ENCODE data around the gene GAL3ST2.
"Not testable (repeated sequence)": the region's sequence is repeated elsewhere in the genome, so short reads cannot be mapped to it uniquely, and the experiment has no call there.

Gene GAL3ST2

GRCh38 chr2:241739651-241740050, 37.0 kb upstream of the GAL3ST2 start:
- CTCF ChIA-PET: interaction anchor here (1.1 to 1.3 kb wide), 2 partner anchors 47 to 139 kb away, joined by 3 to 5 read pairs; no protein-coding TSS in a partner anchor
- no peak for TF ChIP-seq CTCF (IDR thresholded peaks at IDR 0.05; ENCODE audit: control extremely low read depth, extremely low read depth, low read depth, missing control alignments)
- POLR2A ChIA-PET: interaction anchor here (0.5 kb wide), 1 partner anchor 39 kb away, joined by 4 read pairs; no protein-coding TSS in a partner anchor
- no peak for DNase-seq (ENCODE audit: extremely low spot score)

GRCh38 chr2:241741016-241741415, 35.6 kb upstream of the GAL3ST2 start:
- DNase-seq (ENCODE audit: extremely low spot score): no peak
- no peak for TF ChIP-seq CTCF (IDR thresholded peaks at IDR 0.05; ENCODE audit: control extremely low read depth, extremely low read depth, low read depth, missing control alignments)
- CTCF ChIA-PET: interaction anchor here (0.8 to 1.1 kb wide), 2 partner anchors 45 to 138 kb away, joined by 3 read pairs; no protein-coding TSS in a partner anchor
- POLR2A ChIA-PET: no interaction called here

- no peak for DNase-seq (ENCODE audit: extremely low spot score)
- POLR2A ChIA-PET: no interaction called here
- CTCF ChIA-PET: interaction anchor here (1.5 kb wide), 1 partner anchor 11 kb away, joined by 4 read pairs; no protein-coding TSS in a partner anchor
- TF ChIP-seq CTCF (IDR thresholded peaks at IDR 0.05; ENCODE audit: control extremely low read depth, extremely low read depth, low read depth, missing control alignments): no peak
Measured at GRCh38 chr2:241742320-241742939, 34.2 kb upstream of the GAL3ST2 start.

- CTCF ChIA-PET: interaction anchor here (1.5 kb wide), 1 partner anchor 12 kb away, joined by 4 read pairs; no protein-coding TSS in a partner anchor
- POLR2A ChIA-PET; DNase-seq (ENCODE audit: extremely low spot score): not testable (repeated sequence)
Measured at GRCh38 chr2:241743008-241743407, 33.6 kb upstream of the GAL3ST2 start.

- TF ChIP-seq CTCF (IDR thresholded peaks at IDR 0.05; ENCODE audit: control extremely low read depth, extremely low read depth, low read depth, missing control alignments): no peak
- ChIA-PET CTCF (interaction anchor here (1.5 kb wide), 1 partner anchor 12 kb away, joined by 4 read pairs; no protein-coding TSS in a partner anchor), POLR2A (no interaction called here)
- DNase-seq (ENCODE audit: extremely low spot score): no peak
Measured at GRCh38 chr2:241743620-241744019, 33.0 kb upstream of the GAL3ST2 start.

- POLR2A ChIA-PET: no interaction called here
- no peak for TF ChIP-seq CTCF (IDR thresholded peaks at IDR 0.05; ENCODE audit: control extremely low read depth, extremely low read depth, low read depth, missing control alignments)
Measured at GRCh38 chr2:241744028-241744754, 32.4 kb upstream of the GAL3ST2 start.

GRCh38 chr2:241745276-241745675, 31.3 kb upstream of the GAL3ST2 start:
- CTCF ChIA-PET: interaction anchor here (1.4 kb wide), 1 partner anchor 19 kb away, joined by 3 read pairs; no protein-coding TSS in a partner anchor
- no peak for DNase-seq (ENCODE audit: extremely low spot score)
- no peak for TF ChIP-seq CTCF (IDR thresholded peaks at IDR 0.05; ENCODE audit: control extremely low read depth, extremely low read depth, low read depth, missing control alignments)
- POLR2A ChIA-PET: no interaction called here

More at GRCh38 chr2:241744028-241744754, 32.4 kb upstream of the GAL3ST2 start:
- DNase-seq (ENCODE audit: extremely low spot score): no peak
- CTCF ChIA-PET: interaction anchor here (1.4 to 1.5 kb wide), 2 partner anchors 13 to 20 kb away, joined by 3 to 4 read pairs; no protein-coding TSS in a partner anchor
